SH-SY5Y (cell line): ENCODE results near the gene DEPDC1B.

Experiments used
- GATA2 ChIP-seq: IDR thresholded peaks from 2 replicates; pipeline ENCODE4 v1.6.1; 2011; ENCODE audit warnings: mild to moderate bottlenecking, low read depth, low read length
- GATA3 ChIP-seq: IDR thresholded peaks from 2 replicates; pipeline ENCODE4 v1.6.1; 2011; ENCODE audit warnings: low read depth, mild to moderate bottlenecking, low read length, moderate library complexity

The DEPDC1B gene

DNA sequence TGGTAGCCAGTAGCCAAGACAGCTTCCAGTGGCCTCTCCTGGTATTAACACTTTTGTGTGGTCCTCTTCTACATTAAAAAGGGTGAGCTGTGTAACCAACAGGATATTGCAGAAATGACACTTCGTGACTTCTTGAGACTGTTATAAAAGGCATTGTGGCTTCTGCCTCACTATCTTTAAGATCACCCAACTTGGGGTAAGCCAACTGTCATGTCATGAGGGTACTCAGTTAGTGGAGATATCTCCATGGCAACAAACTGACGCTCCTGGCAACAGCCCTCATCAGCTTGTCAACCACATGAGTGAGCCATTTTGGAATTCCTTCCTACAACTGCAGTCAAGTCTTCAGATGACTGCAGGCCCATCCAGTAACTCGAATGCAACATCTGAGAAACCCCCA, 121.7 kb downstream of the DEPDC1B start:
- no peak for TF ChIP-seq GATA2
- no peak for TF ChIP-seq GATA3

DNA sequence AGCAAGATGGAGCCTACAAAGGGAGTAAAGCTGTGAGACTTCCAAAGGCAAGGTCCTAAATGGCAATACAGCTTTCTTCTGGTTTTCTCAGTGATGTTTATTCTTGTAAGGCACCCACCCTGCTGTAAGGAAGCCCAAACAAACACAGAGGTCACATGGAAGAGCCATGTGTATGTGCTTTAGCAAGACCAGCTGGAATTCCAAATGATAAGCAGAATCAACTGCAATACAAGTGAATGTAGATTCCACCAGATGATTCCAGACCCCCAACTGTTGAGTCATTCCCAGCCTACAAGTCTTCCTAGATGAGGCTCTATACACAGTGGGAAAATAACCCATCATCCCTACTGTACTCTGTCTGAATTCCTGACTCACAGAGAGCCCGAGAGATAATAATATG, 122.8 kb downstream of the DEPDC1B start:
- TF ChIP-seq GATA2 (no peak), GATA3 (no peak)

DNA sequence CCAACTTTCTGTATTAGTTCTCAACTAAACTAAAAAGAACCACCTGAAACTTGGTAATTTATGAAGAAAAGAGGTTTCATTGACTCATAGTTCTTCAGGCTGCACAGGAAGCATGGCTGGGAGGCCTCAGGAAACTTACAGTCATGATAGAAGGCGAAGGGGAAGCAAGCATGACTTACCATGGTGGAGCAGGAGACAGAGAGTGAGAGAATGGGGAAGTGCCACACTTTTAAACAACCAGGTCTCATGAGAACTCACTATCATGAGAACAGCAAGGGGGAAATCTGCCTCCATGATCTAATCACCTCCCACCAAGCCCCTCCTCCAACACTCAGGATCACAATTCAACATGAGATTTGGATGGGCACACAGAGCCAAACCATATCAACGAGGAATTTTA, 123.5 kb downstream of the DEPDC1B start:
- no peak for TF ChIP-seq GATA2
- TF ChIP-seq GATA3: no peak

DNA sequence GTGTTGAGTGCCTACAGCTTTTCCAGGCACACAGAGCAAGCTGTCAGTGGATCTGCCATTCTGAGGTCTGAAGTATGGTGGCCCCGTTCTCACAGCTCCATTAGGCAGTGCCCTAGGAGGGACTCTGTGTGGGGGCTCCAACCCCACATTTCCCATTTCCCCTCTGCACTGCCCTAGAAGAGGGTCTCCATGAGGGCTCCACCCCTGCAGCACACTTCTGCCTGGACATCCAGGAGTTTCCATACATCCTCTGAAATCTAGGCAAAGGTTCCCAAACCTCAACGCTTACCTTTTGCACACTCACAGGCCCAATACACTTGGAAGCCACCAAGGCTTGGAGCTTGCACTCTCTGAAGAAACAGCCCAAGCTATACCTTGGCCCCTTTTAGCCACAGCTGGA, 131.3 kb downstream of the DEPDC1B start:
- no peak for TF ChIP-seq GATA2
- no peak for TF ChIP-seq GATA3

DNA sequence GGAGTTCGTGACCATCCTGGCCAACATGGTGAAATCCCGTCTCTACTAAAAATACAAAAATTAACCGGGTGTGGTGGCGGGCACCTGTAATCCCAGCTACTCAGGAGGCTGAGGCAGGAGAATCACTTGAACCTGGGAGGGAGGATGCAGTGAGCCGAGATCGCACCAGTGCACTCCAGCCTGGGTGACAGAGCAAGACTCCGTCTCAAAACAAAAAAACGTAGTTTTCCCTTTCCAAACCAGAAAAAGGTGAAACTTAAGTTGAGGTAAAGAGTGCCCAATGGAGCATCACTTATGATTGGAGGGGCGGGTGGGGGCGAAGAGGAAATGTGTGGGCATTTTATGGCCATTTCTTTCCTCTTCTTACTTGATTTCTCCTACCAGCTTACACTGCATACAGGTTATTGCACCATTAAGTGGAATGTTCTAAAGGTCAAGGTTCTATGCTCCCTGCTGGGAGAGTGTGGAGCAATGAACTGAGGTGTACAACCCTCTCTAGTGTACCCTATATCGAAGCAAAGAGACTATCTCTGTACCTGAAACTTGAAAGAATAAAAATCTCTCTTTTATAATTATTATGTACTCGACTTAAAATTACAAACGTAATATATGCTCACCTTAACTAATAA, 136.2 kb downstream of the DEPDC1B start:
- TF ChIP-seq GATA3 (no peak), GATA2 (no peak)

DNA sequence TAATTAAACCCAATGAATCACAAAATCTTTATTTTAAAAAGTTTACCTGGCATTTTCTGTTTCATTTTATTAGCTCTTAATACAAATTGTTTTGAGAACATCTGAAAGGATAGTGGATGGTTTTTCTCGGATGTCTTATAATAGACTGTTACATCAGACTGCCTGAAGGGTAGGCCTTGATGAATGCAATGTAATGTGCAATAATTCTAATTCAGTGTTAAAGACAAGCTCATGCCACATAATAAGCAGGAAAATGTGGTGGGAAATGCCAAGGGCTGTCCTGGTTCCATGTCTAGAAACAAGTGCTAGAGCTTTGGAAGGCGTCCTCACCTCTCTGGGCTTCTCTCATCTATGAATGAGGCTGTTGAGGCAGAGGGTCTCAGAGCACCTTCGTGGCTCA, 148.1 kb downstream of the DEPDC1B start:
- TF ChIP-seq GATA2 (no peak), GATA3 (no peak)

- TF ChIP-seq GATA3: no peak
- no peak for TF ChIP-seq GATA2
Measured at GRCh38 chr5:60551250-60551649, 148.7 kb downstream of the DEPDC1B start.

DNA sequence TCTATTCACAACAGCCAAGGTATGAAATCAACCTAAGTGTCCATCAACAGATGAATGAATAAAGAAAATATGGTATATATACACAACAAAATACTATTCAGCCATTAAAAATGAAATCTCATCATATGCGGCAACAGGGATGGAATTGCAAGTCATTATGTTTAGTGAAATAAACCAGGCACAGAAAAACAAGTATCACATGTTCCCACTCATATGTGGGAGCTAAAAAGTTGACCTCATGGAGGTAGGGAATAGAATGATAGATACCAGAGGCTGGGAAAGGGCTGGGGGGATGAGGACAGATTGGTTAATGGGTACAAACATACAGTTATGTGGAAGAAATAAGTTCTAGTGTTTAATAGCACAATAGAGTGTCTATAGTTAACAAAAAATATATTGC, 149.7 kb downstream of the DEPDC1B start:
- no peak for TF ChIP-seq GATA3
- TF ChIP-seq GATA2: no peak

DNA sequence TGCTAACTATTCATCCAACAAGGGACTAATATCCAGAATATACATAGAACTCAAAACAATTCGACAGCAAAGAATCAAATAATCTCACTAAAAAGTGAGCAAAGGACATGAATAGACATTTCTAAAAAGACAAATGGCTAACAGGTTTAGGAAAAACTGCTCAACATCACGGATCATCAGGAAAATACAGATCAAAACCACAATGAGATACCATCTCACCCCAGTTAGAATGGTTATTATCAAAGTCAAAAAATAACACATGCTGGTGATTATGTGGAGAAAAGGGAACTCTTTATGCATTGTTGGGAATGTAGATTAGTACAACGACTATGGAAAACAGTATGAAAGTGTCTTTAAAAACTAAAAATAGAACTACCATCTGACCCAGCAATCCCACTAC, 150.1 kb downstream of the DEPDC1B start:
- TF ChIP-seq GATA2: no peak
- TF ChIP-seq GATA3: no peak
